Caco-2 (cell line): Measurements from ENCODE around the gene PITX2. TPM values are rescaled to one million over a fixed set of nuclear protein-coding genes. Genes with fewer than 3 reads are reported as not detected.
A peak's percentile ranks its signal among the peaks of the same experiment; 100 is the strongest.

Experiments used
- BruUV-seq: library from RNA; stranded (reverse); fragments of 400-500 nt; replicated peaks from 2 replicates; lab custom pipeline; 2021; lab: Mats Ljungman, UMichigan
- CTCF ChIA-PET: fragments of 300-600 bp; sonication (Branson Sonifier 250); formaldehyde crosslinking; loops from one replicate; lab custom pipeline; 2022; ENCODE audit warnings: antibody characterized with exemption; lab: Charles Lee
- POLR2A ChIA-PET: fragments of 300-600 bp; sonication (Branson Sonifier 250); formaldehyde crosslinking; loops from one replicate; lab custom pipeline; 2022; ENCODE audit warnings: antibody characterized with exemption; lab: Charles Lee
- DNase-seq, 2 experiments: peaks; one replicate each; pipeline versions ENCODE4 v3.0.0 to v3.0.0-alpha.2; 2020 to 2022
- H3K27me3 ChIP-seq: replicated peaks from 2 replicates; pipeline ENCODE4 v1.6.0; 2011; ENCODE audit warnings: low read length; ENCODE audit not compliant: control insufficient read depth, insufficient read depth
- H3K36me3 ChIP-seq: 2 replicates; pipeline ENCODE4 v1.5.1; 2011; ENCODE audit warnings: low read length; ENCODE audit not compliant: control insufficient read depth, insufficient read depth
- H3K4me1 ChIP-seq: fragments of 250-450 bp; sonication (Bioruptor Pico); 2 replicates; pipeline ENCODE4 v1.5.1; 2020; ENCODE audit warnings: mild to moderate bottlenecking
- H3K4me3 ChIP-seq: 2 replicates; pipeline ENCODE4 v1.5.1; 2011; ENCODE audit warnings: low read depth, mild to moderate bottlenecking, control low read depth, low read length
- H3K9me3 ChIP-seq: fragments of 250-450 bp; sonication (Bioruptor Pico); 2 replicates; pipeline ENCODE4 v1.5.1; 2020; ENCODE audit warnings: mild to moderate bottlenecking, moderate library complexity
- H3K27ac Mint-ChIP-seq: one replicate; pipeline ENCODE4 v1.8.0; 2022; ENCODE audit warnings: mixed read lengths; ENCODE audit not compliant: unreplicated experiment
- H3K27me3 Mint-ChIP-seq: one replicate; pipeline ENCODE4 v1.8.0; 2022; ENCODE audit warnings: mixed read lengths; ENCODE audit not compliant: insufficient read depth, unreplicated experiment
- H3K36me3 Mint-ChIP-seq: one replicate; pipeline ENCODE4 v1.8.0; 2022; ENCODE audit warnings: mild to moderate bottlenecking, mixed read lengths; ENCODE audit not compliant: insufficient read depth, unreplicated experiment
- H3K4me1 Mint-ChIP-seq: one replicate; pipeline ENCODE4 v1.8.0; 2022; ENCODE audit warnings: low read depth, mixed read lengths; ENCODE audit not compliant: unreplicated experiment
- H3K4me3 Mint-ChIP-seq: one replicate; pipeline ENCODE4 v1.8.0; 2022; ENCODE audit warnings: mild to moderate bottlenecking, moderate library complexity, mixed read lengths; ENCODE audit not compliant: unreplicated experiment
- H3K9me3 Mint-ChIP-seq: one replicate; pipeline ENCODE4 v1.8.0; 2022; ENCODE audit warnings: mixed read lengths; ENCODE audit not compliant: unreplicated experiment
- CTCF ChIP-seq, 2 experiments: fragments of 200-600 bp in 1 of 2; IDR thresholded peaks; 1 replicate in 1 of 2; 2 replicates in 1 of 2; pipeline versions ENCODE4 v1.5.1 to v1.8.0; 2011 to 2022; ENCODE audit warnings: antibody characterized with exemption in 1 of 2, control low read depth in 1 of 2, inconsistent platforms in 1 of 2, low read depth in 1 of 2, low read length in 1 of 2, mild to moderate bottlenecking in 1 of 2, moderate library complexity in 1 of 2; ENCODE audit not compliant: insufficient read depth in 1 of 2, severe bottlenecking in 1 of 2, unreplicated experiment in 1 of 2
- intact Hi-C: fragments of 100-400 bp; cut with micrococcal nuclease; formaldehyde crosslinking; loops from one replicate; pipeline ENCODE4 v1.10.0; 2022; ENCODE audit not compliant: unreplicated experiment
- total RNA-seq: library from RNA; stranded (reverse); gene quantifications from 2 replicates; pipeline ENCODE4 v1.2.3, GENCODE V29; 2022

PITX2 gene
- total RNA-seq, 1 experiment from 2014 or later = 82.8 TPM

GRCh38 chr4:110614173-110614963 is 8.5 kb downstream of the PITX2 start:
- intact Hi-C loops = no loop called here
- H3K36me3 Mint-ChIP-seq = peaks cover 45% of the 10 kb centered on the region
- H3K9me3 Mint-ChIP-seq = no peaks in the 10 kb centered on the region
- Histone ChIP-seq H3K4me3 (no peak overlapping the region), H3K27me3 (no peaks in the 10 kb centered on the region), H3K9me3 (no peaks in the 10 kb centered on the region), H3K36me3 (peaks cover 5% of the 10 kb centered on the region), H3K4me1 (peaks cover 12% of the 10 kb centered on the region)
- H3K4me3 Mint-ChIP-seq = no peak overlapping the region
- no TSS peak for BruUV-seq
- H3K4me1 Mint-ChIP-seq = peaks cover 12% of the 10 kb centered on the region
- no peak for TF ChIP-seq CTCF (IDR thresholded peaks at IDR 0.05; ENCODE audit: insufficient read depth in 1 of 2, low read depth in 1 of 2, low read length in 1 of 2, severe bottlenecking in 1 of 2, unreplicated experiment in 1 of 2)
- POLR2A ChIA-PET = no interaction called here
- no peak for DNase-seq
- no peak overlapping the region for H3K27ac Mint-ChIP-seq
- CTCF ChIA-PET = no interaction called here
- H3K27me3 Mint-ChIP-seq = no peaks in the 10 kb centered on the region

- H3K36me3 Mint-ChIP-seq = peaks cover 39% of the 10 kb centered on the region
- intact Hi-C loops = no loop called here
- no peaks in the 10 kb centered on the region for H3K9me3 ChIP-seq
- ChIA-PET CTCF (no interaction called here), POLR2A (no interaction called here)
- no peak for TF ChIP-seq CTCF (IDR thresholded peaks at IDR 0.05; ENCODE audit: insufficient read depth in 1 of 2, low read depth in 1 of 2, low read length in 1 of 2, severe bottlenecking in 1 of 2, unreplicated experiment in 1 of 2)
- peaks cover 5% of the 10 kb centered on the region for H3K36me3 ChIP-seq
- no TSS peak for BruUV-seq
- H3K4me3 Mint-ChIP-seq = no peak overlapping the region
- H3K27ac Mint-ChIP-seq = no peak overlapping the region
- no peak for DNase-seq
- no peak overlapping the region for H3K4me3 ChIP-seq
- peaks cover 18% of the 10 kb centered on the region for H3K4me1 ChIP-seq
- no peaks in the 10 kb centered on the region for H3K9me3 Mint-ChIP-seq
- peaks cover 17% of the 10 kb centered on the region for H3K4me1 Mint-ChIP-seq
- H3K27me3 ChIP-seq = no peaks in the 10 kb centered on the region
- no peaks in the 10 kb centered on the region for H3K27me3 Mint-ChIP-seq
Measured at GRCh38 chr4:110613745-110614144, 9.1 kb downstream of the PITX2 start.

- H3K27ac Mint-ChIP-seq = no peak overlapping the region
- no peaks in the 10 kb centered on the region for H3K27me3 Mint-ChIP-seq
Measured at GRCh38 chr4:110612631-110613269, 10.1 kb downstream of the PITX2 start.

More at GRCh38 chr4:110612631-110613269, 10.1 kb downstream of the PITX2 start:
- ChIA-PET CTCF (no interaction called here), POLR2A (no interaction called here)
- peaks cover 29% of the 10 kb centered on the region for H3K36me3 Mint-ChIP-seq
- TSS peak; percentile 40 for BruUV-seq
- TF ChIP-seq CTCF (IDR thresholded peaks at IDR 0.05; ENCODE audit: insufficient read depth in 1 of 2, low read depth in 1 of 2, low read length in 1 of 2, severe bottlenecking in 1 of 2, unreplicated experiment in 1 of 2) = no peak
- Histone ChIP-seq H3K9me3 (no peaks in the 10 kb centered on the region), H3K27me3 (no peaks in the 10 kb centered on the region), H3K4me1 (peaks cover 24% of the 10 kb centered on the region), H3K36me3 (no peaks in the 10 kb centered on the region; the same call in 1 of the 2 replicates), H3K4me3 (no peak overlapping the region)
- DNase-seq = no peak
- no peak overlapping the region for H3K4me3 Mint-ChIP-seq
- peaks cover 22% of the 10 kb centered on the region for H3K4me1 Mint-ChIP-seq
- no peaks in the 10 kb centered on the region for H3K9me3 Mint-ChIP-seq
- intact Hi-C loops = no loop called here
